Activated T-cell treated with anti-CD3 and anti-CD28 coated beads for 48 hours (primary cell): Measurements from ENCODE around the gene CLEC17A.

Experiments
- DNase-seq: peaks from one replicate; pipeline ENCODE4 v3.0.0-alpha.2; 2020; ENCODE audit warnings: low read depth

CLEC17A gene

GRCh38 chr19:14654786-14655560 lies 72.1 kb downstream of the CLEC17A start:
- no peak for DNase-seq

- DNase-seq, result no peak
Observed at GRCh38 chr19:14655726-14656125, 72.8 kb downstream of the CLEC17A start.

- DNase-seq, result no peak
Observed at GRCh38 chr19:14659874-14660489, 77.1 kb downstream of the CLEC17A start.

GRCh38 chr19:14661372-14661924 lies 78.6 kb downstream of the CLEC17A start:
- no peak for DNase-seq
